ENCODE measurements around the gene ADGRG2. TPM values are rescaled to one million over a fixed set of nuclear protein-coding genes. Genes with fewer than 3 reads are reported as not detected.
"Not testable (repeated sequence)": the region's sequence is repeated elsewhere in the genome, so short reads cannot be mapped to it uniquely, and the experiment has no call there.

ADGRG2 gene
- total RNA-seq, 2 donors from 2014 or later = 1.9 to 3.7 TPM

DNA sequence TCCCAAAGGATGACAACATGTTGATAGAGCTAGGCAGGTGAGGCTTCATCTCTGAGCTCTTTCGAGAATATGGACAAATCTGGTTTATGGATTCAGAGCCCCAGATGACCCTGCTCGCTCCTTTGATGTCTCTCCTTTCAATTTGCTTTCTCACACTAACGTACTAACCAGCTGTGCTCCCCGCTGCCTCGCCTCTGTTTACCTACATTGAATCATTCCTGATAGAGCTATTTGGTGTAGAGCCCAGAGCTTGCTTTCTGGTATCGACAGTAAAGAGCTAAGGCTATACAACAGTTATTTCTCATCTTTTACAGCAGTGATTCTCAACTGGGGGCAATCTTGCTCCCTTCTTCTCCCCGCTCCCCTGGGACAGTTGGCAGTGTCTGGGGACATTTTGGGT is 129.4 kb downstream of the ADGRG2 start:
- Histone ChIP-seq H3K27me3 (replicated peaks; ENCODE audit: insufficient read depth) (no peaks in the 10 kb centered on the region), H3K4me3 (no peak overlapping the region), H3K4me1 (ENCODE audit: control insufficient read depth in 1 of 2, low read depth in 2 of 2) (no peaks in the 10 kb centered on the region), H3K27ac (no peak overlapping the region), H3K36me3 (peaks cover 5% of the 10 kb centered on the region), H3K9me3 (no peaks in the 10 kb centered on the region)
- no peak for ATAC-seq (ENCODE audit: insufficient number of reproducible peaks, low FRiP score, low read depth)
- TF ChIP-seq, protein P1, sequence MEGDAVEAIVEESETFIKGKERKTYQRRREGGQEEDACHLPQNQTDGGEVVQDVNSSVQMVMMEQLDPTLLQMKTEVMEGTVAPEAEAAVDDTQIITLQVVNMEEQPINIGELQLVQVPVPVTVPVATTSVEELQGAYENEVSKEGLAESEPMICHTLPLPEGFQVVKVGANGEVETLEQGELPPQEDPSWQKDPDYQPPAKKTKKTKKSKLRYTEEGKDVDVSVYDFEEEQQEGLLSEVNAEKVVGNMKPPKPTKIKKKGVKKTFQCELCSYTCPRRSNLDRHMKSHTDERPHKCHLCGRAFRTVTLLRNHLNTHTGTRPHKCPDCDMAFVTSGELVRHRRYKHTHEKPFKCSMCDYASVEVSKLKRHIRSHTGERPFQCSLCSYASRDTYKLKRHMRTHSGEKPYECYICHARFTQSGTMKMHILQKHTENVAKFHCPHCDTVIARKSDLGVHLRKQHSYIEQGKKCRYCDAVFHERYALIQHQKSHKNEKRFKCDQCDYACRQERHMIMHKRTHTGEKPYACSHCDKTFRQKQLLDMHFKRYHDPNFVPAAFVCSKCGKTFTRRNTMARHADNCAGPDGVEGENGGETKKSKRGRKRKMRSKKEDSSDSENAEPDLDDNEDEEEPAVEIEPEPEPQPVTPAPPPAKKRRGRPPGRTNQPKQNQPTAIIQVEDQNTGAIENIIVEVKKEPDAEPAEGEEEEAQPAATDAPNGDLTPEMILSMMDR (IDR thresholded peaks at IDR 0.05) = no peak
- DNase-seq (ENCODE audit: low spot score) = no peak

GRCh38 chrX:18985186-18985435 is 137.2 kb downstream of the ADGRG2 start:
- Histone ChIP-seq H3K27me3 (replicated peaks; ENCODE audit: insufficient read depth) (no peaks in the 10 kb centered on the region), H3K27ac (peak overlapping the region; percentile 79 to 90), H3K4me1 (ENCODE audit: control insufficient read depth in 1 of 2, low read depth in 2 of 2) (peaks cover 4 to 5% of the 10 kb centered on the region in 2 donors), H3K9me3 (no peaks in the 10 kb centered on the region), H3K4me3 (peak overlapping the region; percentile 82), H3K36me3 (peaks cover 5% of the 10 kb centered on the region)
- no peak for DNase-seq (ENCODE audit: low spot score)
- ATAC-seq (ENCODE audit: insufficient number of reproducible peaks, low FRiP score, low read depth) = no peak
- TF ChIP-seq, protein P1 (IDR thresholded peaks at IDR 0.05) = no peak

GRCh38 chrX:18984381-18985185 is 137.7 kb downstream of the ADGRG2 start:
- H3K27ac ChIP-seq = peak overlapping the region; percentile 79 to 90
- H3K4me1 ChIP-seq (ENCODE audit: control insufficient read depth in 1 of 2, low read depth in 2 of 2) = peaks cover 4 to 5% of the 10 kb centered on the region in 2 donors
- no peaks in the 10 kb centered on the region for H3K9me3 ChIP-seq
- DNase-seq (ENCODE audit: low spot score) = peak; percentile 44
- peak overlapping the region; percentile 82 for H3K4me3 ChIP-seq
- no peaks in the 10 kb centered on the region for H3K27me3 ChIP-seq (replicated peaks; ENCODE audit: insufficient read depth)
- peak; percentile 92 for ATAC-seq (ENCODE audit: insufficient number of reproducible peaks, low FRiP score, low read depth)
- TF ChIP-seq, protein P1 (IDR thresholded peaks at IDR 0.05) = peak; percentile 50
- H3K36me3 ChIP-seq = peaks cover 5% of the 10 kb centered on the region

DNA sequence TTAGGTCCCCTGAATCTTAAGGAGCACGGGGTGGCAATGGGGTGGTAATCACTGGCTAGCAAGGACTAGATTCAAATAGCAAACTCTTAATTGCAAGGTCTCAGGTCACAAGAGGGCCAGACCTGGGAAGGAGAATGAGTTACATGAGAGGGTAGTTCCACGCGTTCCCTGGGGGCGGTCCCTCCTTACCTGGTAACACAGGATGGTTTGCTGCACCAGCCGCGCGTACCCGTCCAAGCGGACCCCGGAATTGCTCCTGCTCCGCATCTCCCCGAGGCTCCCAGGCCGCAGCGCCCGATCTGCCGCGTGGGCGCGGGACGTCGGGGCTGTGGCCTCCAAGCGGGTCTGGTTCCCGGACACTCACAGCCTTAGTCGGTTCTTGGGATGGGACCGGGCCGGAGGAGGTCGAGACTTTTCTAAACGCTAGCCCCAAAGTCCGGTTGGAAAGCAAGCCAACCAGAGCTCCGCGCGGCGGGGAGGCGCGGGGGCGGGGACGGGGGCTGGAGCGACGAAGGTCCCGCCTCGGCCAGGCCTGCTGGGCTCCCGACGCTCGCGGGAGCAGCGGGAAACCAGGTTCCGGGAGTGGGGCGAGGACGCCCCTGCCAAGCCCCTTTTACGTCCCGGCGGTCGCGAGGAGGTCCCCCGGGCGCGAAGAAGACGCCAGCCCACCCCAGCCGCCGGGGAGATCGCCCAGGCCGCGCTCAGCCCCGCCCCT is 138.4 kb downstream of the ADGRG2 start, which contains the start of gene PHKA2:
TSS of gene PHKA2 (minus strand) at position 449 of the 715 bp plus-strand sequence. CDS start at position 267, 182 bp downstream.
- H3K27me3 ChIP-seq (replicated peaks; ENCODE audit: insufficient read depth) = no peaks in the 10 kb centered on the region
- peak; percentile 68 for ATAC-seq (ENCODE audit: insufficient number of reproducible peaks, low FRiP score, low read depth)
- H3K4me3 ChIP-seq = peak within 1 kb of the TSS; percentile 82
- DNase-seq (ENCODE audit: low spot score) = peak; percentile 1
- peaks cover 4 to 5% of the 10 kb centered on the region in 2 donors for H3K4me1 ChIP-seq (ENCODE audit: control insufficient read depth in 1 of 2, low read depth in 2 of 2)
- no peaks in the 10 kb centered on the region for H3K9me3 ChIP-seq
- peak within 1 kb of the TSS; percentile 79 to 90 for H3K27ac ChIP-seq
- peaks cover 4% of the 10 kb centered on the region for H3K36me3 ChIP-seq
- TF ChIP-seq, protein P1 (IDR thresholded peaks at IDR 0.05) = no peak

DNA sequence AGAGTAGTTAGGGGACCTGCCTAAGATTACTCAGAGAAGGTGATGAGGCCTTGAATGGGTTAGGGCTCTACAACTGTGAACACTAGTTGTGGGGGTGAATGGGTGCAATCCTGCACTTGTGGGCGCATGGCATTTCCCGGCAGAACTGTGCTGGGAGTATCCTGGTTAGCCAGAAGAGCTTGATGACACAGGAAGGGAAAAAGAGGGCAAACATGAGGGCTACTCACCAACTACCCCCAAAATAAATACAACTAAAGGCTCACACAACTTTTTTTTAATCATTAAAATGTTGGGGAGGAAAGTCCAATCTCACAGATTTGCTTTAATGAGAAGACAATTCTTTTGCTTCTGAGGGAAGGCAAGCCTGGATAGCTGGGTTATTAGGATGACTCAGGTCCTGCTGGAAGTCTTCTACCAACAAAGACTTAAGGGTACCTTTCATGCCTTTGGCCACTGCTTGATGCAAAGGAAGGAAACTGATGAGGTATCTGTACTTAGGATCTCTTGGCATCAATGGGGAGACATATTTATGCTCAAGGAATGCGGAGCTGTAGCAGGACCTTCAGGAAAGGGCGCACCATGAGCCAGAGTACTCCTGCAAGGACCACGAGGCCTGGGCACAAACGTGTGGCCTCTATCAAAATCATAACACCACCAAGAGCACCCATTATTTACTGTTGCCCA is 141.0 kb downstream of the ADGRG2 start:
- Histone ChIP-seq H3K27me3 (replicated peaks; ENCODE audit: insufficient read depth) (no peaks in the 10 kb centered on the region), H3K9me3 (no peaks in the 10 kb centered on the region), H3K27ac (no peak overlapping the region), H3K4me1 (ENCODE audit: control insufficient read depth in 1 of 2, low read depth in 2 of 2) (peaks cover 4 to 5% of the 10 kb centered on the region in 2 donors), H3K36me3 (no peaks in the 10 kb centered on the region), H3K4me3 (no peak overlapping the region)
- ATAC-seq (ENCODE audit: insufficient number of reproducible peaks, low FRiP score, low read depth) (no peak), DNase-seq (ENCODE audit: low spot score) (no peak)
- TF ChIP-seq, protein P1 (IDR thresholded peaks at IDR 0.05) = no peak

DNA sequence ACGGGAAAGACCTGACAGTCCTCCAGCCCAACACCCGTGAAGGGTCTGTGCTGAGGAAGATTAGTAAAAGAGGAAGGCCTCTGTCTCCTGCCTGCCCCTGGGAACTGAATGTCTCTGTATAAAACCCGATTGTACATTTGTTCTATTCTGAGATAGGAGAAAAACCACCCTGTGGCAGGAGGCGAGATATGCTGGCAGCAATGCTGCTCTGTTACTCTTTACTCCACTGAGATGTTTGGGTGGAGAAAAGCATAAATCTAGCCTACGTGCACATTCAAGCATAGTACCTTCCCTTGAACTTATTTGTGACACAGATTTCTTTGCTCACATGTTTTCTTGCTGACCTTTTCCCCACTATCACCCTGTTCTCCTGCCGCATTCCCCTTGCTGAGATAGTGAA is 142.0 kb downstream of the ADGRG2 start:
- H3K4me1 ChIP-seq (ENCODE audit: control insufficient read depth in 1 of 2, low read depth in 2 of 2); H3K36me3 ChIP-seq; H3K27me3 ChIP-seq (replicated peaks; ENCODE audit: insufficient read depth); ATAC-seq (ENCODE audit: insufficient number of reproducible peaks, low FRiP score, low read depth); H3K9me3 ChIP-seq; DNase-seq (ENCODE audit: low spot score); H3K4me3 ChIP-seq; H3K27ac ChIP-seq: not testable (repeated sequence)
